HepG2 (cell line): ENCODE data around the gene SEC24D.

Experiments used
- CBFB ChIP-seq: sonication (generic); formaldehyde crosslinking; IDR thresholded peaks from 2 replicates; pipeline ENCODE4 v1.4.0; 2020; ENCODE audit warnings: missing genetic modification reagents
- TF ChIP-seq, protein P1 (sequence below), 2 experiments: sonication (generic) in 1 of 2; formaldehyde crosslinking in 1 of 2; IDR thresholded peaks; 2 replicates each; pipeline versions ENCODE4 v1.5.1 to v1.6.1; 2011 to 2020; ENCODE audit warnings: borderline replicate concordance in 1 of 2, low read depth in 1 of 2, low read length in 1 of 2, mild to moderate bottlenecking in 1 of 2, missing genetic modification reagents in 1 of 2, moderate library complexity in 1 of 2

DNA sequence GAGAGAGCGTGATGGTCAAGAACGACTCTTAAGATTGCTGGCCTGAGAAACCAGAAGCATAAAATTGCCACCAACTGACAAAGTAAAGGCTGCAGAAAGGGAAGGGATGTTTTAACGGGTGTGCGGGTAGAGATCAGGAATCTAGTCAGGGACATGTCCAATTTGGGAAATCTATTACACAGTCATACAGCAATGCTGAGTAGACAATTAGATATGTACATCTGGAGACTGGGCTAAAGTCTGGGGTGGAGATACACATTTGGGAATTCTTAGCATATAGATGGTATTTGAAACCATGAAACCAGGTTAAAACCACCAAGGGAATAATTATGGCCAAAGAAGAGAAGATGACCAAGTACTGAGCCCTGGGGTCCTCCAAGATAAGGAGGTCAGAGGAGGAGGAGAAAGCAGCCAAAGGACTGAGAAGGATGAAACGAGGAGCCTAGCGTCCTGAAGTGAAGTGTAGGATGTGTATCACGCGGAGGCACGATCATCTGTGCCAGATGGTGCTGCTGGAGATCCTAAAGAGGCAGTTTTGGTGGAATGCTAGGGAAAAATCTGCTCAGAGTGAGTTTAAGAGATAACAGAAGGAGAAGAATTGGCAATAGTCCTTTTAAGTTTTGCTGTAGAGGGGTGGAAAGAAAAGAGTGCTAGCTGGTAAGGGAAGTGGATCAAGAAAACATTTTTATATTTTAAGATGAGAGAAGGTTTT, 36.5 kb downstream of the SEC24D start:
- TF ChIP-seq, protein P1, sequence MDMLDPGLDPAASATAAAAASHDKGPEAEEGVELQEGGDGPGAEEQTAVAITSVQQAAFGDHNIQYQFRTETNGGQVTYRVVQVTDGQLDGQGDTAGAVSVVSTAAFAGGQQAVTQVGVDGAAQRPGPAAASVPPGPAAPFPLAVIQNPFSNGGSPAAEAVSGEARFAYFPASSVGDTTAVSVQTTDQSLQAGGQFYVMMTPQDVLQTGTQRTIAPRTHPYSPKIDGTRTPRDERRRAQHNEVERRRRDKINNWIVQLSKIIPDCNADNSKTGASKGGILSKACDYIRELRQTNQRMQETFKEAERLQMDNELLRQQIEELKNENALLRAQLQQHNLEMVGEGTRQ (IDR thresholded peaks at IDR 0.05; ENCODE audit: low read depth, low read length) = no peak
- TF ChIP-seq, protein P1 (CRISPR knock-in tag; IDR thresholded peaks at IDR 0.05; ENCODE audit: borderline replicate concordance) = no peak
- no peak for TF ChIP-seq CBFB (CRISPR knock-in tag)
